Measurements from ENCODE around the gene GNGT2. TPM values are rescaled to one million over a fixed set of nuclear protein-coding genes. Genes with fewer than 3 reads are reported as not detected.

The GNGT2 gene
- total RNA-seq, 8 experiments from 2014 or later = 0.42 to 12.2 (median 1.1) TPM; not detected in 3

DNA sequence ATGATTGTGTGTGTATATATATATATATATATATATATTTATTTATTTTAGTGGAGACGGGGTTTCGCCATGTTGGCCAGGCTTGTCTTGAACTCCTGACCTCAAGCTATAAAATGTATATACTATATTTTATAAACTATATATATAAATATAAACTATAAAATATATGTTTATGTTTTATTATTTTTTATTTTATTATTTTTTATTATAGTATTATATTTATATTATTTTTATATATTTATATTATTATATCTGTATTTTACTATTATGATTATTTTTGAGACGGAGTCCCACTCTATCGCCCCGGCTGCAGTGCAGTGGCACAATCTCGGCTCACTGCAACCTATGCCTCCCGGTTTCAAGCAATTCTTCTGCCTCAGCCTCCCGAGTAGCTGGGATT is 30.7 kb upstream of the GNGT2 start:
- 69 to 94% (median 88%) methylated on average over 1 to 8 of the region's 8 CpGs; no CpG with 5 or more reads in 1 of the 10 experiments for WGBS, 10 experiments
- no peaks in the 10 kb centered on the region for H3K4me1 ChIP-seq (replicated peaks in 1 of 2)
- no peak for ATAC-seq (replicated peaks in 6 of 8)
- H3K4me3 ChIP-seq = no peak overlapping the region
- in situ Hi-C loops (cut with MboI; ENCODE audit: low pct_unique_long_range_greater_than_20kb in 2 of 9, low sequenced_read_pairs in 9 of 9, unreplicated experiment in 9 of 9) = no loop called here
- no peak overlapping the region for H3K27ac ChIP-seq

DNA sequence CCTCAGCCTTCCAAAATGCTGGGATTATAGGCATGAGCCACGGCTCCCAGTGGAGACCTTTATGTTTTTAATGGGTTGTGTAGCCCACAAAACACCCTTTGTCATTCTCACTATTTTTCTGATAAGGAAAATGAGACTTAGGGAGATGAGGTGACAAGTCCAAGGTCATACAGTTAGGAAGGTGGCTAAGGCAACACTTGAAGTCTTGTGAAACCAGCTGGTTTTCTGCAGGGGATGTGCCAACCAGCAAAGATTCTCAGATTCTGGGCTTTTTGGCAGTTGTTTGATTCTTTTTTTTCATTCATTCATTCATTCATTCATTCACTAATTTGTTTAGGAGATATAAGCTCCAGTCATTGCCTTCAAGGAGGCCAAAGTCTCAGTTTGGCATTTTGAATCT is 30.2 kb upstream of the GNGT2 start:
- Histone ChIP-seq H3K4me3 (no peak overlapping the region), H3K4me1 (replicated peaks in 1 of 2) (no peaks in the 10 kb centered on the region), H3K27ac (no peak overlapping the region)
- WGBS, 10 experiments = 40% methylated on average over 1 of the region's 1 CpG; no CpG with 5 or more reads in 9 of the 10 experiments
- in situ Hi-C loops (cut with MboI; ENCODE audit: low pct_unique_long_range_greater_than_20kb in 2 of 9, low sequenced_read_pairs in 9 of 9, unreplicated experiment in 9 of 9) = no loop called here
- ATAC-seq (replicated peaks in 6 of 8) = no peak

DNA sequence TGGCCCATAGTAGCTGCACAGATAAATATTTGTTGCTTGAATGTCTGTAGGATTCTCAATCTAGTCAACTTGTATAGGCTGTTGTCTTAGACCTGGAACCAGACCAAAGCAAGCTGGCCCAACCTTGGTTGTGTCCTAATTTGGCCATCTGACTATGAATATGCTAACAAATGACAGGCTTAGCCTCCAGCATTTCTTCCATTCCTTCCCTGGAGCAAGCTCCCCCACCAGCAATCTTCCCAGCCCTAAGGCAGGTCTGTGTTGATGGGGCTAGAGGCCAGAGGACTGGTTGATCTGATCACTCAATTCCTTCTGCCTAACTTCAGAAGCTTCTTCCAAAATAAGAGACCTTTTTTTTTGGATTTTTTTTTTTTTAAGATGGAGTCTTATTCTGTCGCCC is 29.6 kb upstream of the GNGT2 start:
- peak in 3 of 8 experiments; percentile 87 to 97 (median 96) for ATAC-seq (replicated peaks in 6 of 8)
- no peak overlapping the region for H3K27ac ChIP-seq
- no peak overlapping the region for H3K4me3 ChIP-seq
- no peaks in the 10 kb centered on the region for H3K4me1 ChIP-seq (replicated peaks in 1 of 2)
- 80% methylated on average over 1 of the region's 1 CpG; no CpG with 5 or more reads in 8 of the 10 experiments for WGBS, 10 experiments
- in situ Hi-C loops (cut with MboI; ENCODE audit: low pct_unique_long_range_greater_than_20kb in 2 of 9, low sequenced_read_pairs in 9 of 9, unreplicated experiment in 9 of 9) = no loop called here

DNA sequence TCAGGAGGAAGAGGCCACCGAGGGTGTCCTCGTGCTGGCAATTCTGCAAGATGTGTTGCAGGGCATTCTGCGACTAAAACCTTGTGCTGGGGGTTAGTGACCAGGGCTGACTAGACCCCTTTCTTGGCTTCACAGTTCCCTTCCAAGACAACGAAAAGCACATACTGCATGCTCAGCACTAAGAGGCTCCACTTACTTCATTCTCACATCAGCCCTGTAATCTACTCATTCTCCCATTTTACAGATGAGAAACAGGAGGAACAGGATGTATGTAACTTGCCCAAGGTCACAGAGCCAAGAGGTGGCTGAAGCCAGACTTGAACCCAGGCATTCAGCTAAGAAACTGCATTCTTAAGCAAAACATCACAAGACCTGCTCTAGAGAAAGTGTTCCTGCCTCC is 25.5 kb upstream of the GNGT2 start:
- in situ Hi-C loops (cut with MboI; ENCODE audit: low pct_unique_long_range_greater_than_20kb in 2 of 9, low sequenced_read_pairs in 9 of 9, unreplicated experiment in 9 of 9) = no loop called here
- H3K4me3 ChIP-seq = no peak overlapping the region
- WGBS, 10 experiments = 22 to 100% (median 71%) methylated on average over 1 to 4 of the region's 4 CpGs; no CpG with 5 or more reads in 3 of the 10 experiments
- H3K4me1 ChIP-seq (replicated peaks in 1 of 2) = peaks cover 0 to 2% of the 10 kb centered on the region in 2 donors
- ATAC-seq (replicated peaks in 6 of 8) = no peak
- no peak overlapping the region for H3K27ac ChIP-seq

DNA sequence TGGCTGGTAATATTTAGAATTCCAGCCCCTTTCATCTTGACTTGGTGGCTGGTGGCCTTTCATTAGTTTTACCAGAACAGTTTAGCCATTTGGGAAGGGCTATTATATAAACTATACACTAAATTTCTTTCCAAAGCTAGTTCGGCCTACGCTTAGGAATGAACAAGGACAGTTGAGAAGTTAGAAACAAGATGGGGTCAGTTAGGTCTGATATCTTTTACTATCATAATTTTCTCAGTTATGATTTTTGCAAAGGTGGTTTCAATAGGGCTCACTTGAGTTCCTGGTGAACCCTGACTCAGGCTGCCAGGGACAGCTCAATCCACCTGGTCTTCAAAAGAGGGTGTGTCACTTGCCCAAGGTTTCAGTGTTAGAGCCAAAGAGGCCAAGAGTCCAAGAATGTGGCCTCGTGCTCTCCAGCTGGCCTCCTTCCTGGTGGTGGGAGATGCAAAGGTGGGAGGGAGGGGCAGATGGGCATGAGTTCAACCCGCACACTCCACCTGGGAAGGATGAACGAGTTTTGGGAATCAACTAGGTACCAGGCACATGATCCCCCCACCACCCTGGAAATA is 24.2 kb upstream of the GNGT2 start:
- Histone ChIP-seq H3K4me3 (no peak overlapping the region), H3K27ac (no peak overlapping the region), H3K4me1 (replicated peaks in 1 of 2) (peaks cover 0 to 2% of the 10 kb centered on the region in 2 donors)
- no peak for ATAC-seq (replicated peaks in 6 of 8)
- WGBS, 10 experiments = 76 to 100% (median 83%) methylated on average over 1 to 4 of the region's 5 CpGs; no CpG with 5 or more reads in 2 of the 10 experiments
- in situ Hi-C loops (cut with MboI; ENCODE audit: low pct_unique_long_range_greater_than_20kb in 2 of 9, low sequenced_read_pairs in 9 of 9, unreplicated experiment in 9 of 9) = no loop called here

DNA sequence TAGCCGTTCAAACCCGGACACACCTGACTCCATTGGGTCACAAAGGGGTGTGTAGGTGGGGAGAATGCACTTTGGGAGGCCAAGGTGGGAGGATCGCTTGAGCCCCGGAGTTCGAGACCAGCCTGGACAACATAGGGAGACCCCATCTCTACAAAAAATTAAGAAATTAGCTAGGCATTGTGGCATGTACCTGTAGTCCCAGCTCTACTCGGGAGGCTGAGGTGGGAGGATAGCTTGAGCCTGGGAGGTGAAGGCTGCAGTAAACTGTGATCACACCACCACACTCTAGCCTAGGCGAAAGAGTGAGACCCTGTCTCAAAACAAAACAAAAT is 21.2 kb upstream of the GNGT2 start:
- H3K4me3 ChIP-seq = no peak overlapping the region
- no peak for ATAC-seq (replicated peaks in 6 of 8)
- no peak overlapping the region for H3K27ac ChIP-seq
- peaks cover 0 to 2% of the 10 kb centered on the region in 2 donors for H3K4me1 ChIP-seq (replicated peaks in 1 of 2)
- in situ Hi-C loops (cut with MboI; ENCODE audit: low pct_unique_long_range_greater_than_20kb in 2 of 9, low sequenced_read_pairs in 9 of 9, unreplicated experiment in 9 of 9) = no loop called here
- 10 to 71% (median 49%) methylated on average over 2 to 6 of the region's 7 CpGs; no CpG with 5 or more reads in 5 of the 10 experiments for WGBS, 10 experiments

DNA sequence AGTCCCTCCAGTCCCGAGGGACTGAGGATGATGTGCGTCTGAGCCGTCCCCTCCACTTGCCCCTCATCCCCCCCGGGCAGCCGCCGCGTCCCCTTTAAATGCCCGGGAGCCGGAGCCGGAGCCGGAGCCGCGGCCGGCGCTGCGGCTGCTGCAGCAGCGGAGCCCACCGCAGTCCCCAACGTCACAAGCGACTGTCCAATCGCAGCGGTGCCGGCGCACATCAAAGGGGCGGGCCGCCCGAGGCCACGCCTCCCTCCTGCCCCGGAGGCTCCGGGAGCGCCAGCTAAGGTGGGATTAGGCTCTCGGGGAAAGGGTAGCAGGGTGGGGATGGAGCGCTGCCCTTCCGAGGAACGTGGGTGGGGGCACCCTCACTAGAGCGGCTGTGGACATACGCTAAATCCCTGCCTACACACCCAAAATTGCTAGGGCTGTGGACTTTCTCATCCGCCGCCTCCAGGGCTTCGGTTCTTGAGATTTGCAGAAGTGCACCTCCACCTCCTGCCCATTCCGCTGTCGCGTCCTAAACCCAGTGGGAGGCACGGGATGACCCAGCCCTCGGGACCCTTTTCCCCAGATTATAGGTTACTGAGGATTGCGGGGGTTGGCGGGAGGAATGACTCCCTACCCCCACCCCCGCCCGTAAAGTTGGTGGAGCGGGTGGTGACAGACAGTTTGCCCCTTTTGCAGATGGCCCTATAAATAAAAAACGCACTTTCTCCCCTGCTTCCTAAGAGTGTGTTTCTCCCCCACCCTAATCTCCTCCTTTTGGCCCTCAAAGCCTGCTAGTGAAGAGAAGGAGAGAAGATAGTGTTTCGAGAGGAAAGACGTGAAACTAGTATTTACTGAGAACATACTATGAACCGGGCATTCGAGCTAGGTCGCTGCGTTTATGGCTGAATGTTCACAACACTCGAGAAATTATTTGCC is 20.5 kb upstream of the GNGT2 start, which contains the start of gene PHOSPHO1:
Gene PHOSPHO1 (minus strand): TSS at position 152 of the 927 bp plus-strand sequence. CDS start 4,096 bp downstream, outside the sequence.
- Histone ChIP-seq H3K4me3 (peak within 1 kb of the TSS; percentile 43 to 75 (median 63)), H3K27ac (no peak within 1 kb of the TSS), H3K4me1 (replicated peaks in 1 of 2) (peaks cover 0 to 2% of the 10 kb centered on the region in 2 donors)
- WGBS, 10 experiments = 0 to 41% (median 0%) methylated on average over 1 to 14 of the region's 58 CpGs; no CpG with 5 or more reads in 3 of the 10 experiments
- peak; percentile 81 to 99 (median 98) for ATAC-seq (replicated peaks in 6 of 8)
- in situ Hi-C loops (cut with MboI; ENCODE audit: low pct_unique_long_range_greater_than_20kb in 2 of 9, low sequenced_read_pairs in 9 of 9, unreplicated experiment in 9 of 9) = no loop called here

DNA sequence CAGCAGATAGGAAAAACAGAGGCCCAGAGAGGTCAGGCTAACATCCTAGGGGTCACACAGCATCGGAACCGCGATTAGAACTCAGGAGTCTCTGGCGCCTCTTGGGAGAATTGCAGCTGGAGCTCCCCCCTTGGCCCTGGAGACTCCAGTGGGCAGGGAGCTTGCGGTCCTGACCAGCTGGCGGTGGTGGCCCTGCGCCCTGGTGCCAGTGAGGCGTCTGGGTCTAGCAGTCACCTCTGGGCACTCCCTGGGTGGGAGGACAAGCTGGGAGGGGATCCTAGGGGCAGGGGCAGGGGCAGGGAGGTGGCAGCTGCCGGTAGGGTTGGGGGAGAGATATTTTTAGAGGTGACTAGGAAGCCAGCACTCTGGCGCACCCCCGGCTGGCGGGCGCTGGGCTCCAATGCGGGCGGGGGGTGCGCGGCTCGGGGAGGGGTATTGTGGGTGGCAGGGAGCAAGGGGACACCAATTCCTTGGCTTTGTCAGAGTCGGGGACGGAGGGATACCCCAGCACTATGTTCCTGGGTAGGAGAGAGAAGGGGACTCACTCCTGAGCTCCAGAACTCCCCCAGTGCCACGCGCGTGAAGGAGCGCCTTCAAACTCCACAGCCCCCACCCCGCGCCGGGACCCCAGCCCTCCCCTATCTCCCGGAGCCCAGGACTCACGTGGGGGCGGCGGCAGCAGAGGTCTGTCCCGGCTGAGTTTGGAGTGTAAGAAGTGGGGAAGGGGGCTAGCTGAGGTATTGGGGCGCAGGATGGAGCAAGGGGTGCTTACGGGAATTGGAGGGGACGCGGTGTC is 19.6 kb upstream of the GNGT2 start:
- Histone ChIP-seq H3K4me3 (peak overlapping the region; percentile 43 to 75 (median 63)), H3K4me1 (replicated peaks in 1 of 2) (peaks cover 0 to 2% of the 10 kb centered on the region in 2 donors), H3K27ac (no peak overlapping the region)
- in situ Hi-C loops (cut with MboI; ENCODE audit: low pct_unique_long_range_greater_than_20kb in 2 of 9, low sequenced_read_pairs in 9 of 9, unreplicated experiment in 9 of 9) = no loop called here
- peak; percentile 2 to 36 (median 27) for ATAC-seq (replicated peaks in 6 of 8)
- 0 to 95% (median 47%) methylated on average over 2 to 4 of the region's 36 CpGs; no CpG with 5 or more reads in 7 of the 10 experiments for WGBS, 10 experiments

DNA sequence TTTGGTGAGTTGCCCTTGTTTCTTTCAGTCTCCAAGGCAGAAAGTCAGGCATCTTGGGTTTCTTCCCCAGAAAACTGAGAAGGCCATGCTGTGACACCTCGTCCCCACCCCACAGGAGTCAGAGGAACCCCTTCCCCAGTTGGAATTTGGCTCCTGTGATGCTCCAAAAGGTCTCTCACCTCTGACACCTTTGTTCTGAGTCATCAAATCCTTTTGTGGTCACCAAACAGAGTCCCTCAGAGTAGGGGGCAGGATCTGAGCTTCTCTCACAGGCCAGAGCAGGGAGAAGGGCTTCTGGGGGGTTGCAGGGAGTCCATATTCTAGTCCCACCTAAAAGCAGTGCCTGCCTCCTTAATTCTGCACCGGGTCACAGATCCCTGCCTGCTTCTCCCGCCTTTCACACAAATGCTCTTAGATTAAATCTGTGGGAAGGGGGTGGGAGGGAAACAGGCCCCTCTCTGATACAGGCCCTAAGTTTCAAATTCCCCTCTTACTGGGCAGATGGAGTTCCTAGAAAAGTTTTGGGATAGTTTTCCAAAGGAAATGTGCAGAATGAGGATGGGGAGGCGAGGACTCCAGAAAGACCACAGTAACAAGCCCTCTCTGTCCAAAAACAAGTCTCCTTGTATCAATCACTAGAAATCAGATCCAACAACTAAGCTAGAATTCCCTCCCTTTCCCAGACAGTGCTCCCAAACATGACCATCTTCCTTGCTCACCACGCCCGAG is 18.9 kb upstream of the GNGT2 start:
- H3K4me3 ChIP-seq = no peak overlapping the region
- 6 to 100% (median 58%) methylated on average over 1 to 5 of the region's 6 CpGs; no CpG with 5 or more reads in 4 of the 10 experiments for WGBS, 10 experiments
- in situ Hi-C loops (cut with MboI; ENCODE audit: low pct_unique_long_range_greater_than_20kb in 2 of 9, low sequenced_read_pairs in 9 of 9, unreplicated experiment in 9 of 9) = no loop called here
- no peak for ATAC-seq (replicated peaks in 6 of 8)
- H3K27ac ChIP-seq = no peak overlapping the region
- peaks cover 0 to 2% of the 10 kb centered on the region in 2 donors for H3K4me1 ChIP-seq (replicated peaks in 1 of 2)

DNA sequence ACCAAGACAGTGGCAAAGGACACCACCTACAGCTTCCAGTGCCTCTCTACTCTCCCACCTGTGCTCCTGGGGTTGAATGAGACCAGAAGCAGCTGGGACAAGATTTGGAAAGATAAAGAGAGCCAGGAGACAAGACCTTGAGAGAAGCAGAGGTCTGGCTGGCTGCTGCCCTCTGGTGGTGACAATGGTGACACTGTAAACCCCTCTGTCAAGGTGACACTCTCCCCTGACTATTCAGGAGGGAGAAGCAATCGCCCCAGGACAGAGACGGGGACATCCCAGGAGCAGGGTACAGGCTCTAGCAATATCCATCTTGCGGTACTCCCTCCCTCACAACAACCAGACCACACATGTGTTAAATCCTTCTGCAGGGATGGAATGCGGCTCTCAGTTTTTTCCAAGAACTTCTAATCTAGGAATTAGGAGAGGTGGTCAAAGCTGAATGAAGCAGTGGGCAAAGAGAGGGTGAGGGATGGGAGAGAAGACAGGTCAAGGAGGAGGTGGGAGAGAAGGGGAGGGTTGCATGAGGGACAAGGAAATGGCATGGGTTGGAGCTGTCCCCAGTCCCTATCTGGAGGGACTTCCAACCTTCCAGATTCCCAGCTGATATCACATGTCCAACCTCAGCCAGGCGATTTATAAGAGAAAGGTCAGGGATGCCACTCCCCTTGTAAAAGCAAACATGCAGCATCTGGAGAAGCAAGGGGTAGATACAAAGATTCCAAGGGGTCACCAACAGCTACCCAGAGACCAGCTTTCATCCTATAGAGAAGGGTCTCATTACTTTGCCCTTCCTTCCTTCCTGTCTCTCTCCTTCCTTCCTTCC is 17.3 kb upstream of the GNGT2 start:
- ATAC-seq (replicated peaks in 6 of 8) = peak; percentile 9 to 46 (median 44)
- H3K27ac ChIP-seq = no peak overlapping the region
- in situ Hi-C loops (cut with MboI; ENCODE audit: low pct_unique_long_range_greater_than_20kb in 2 of 9, low sequenced_read_pairs in 9 of 9, unreplicated experiment in 9 of 9) = no loop called here
- peaks cover 0 to 2% of the 10 kb centered on the region in 2 donors for H3K4me1 ChIP-seq (replicated peaks in 1 of 2)
- no peak overlapping the region for H3K4me3 ChIP-seq
- 0 to 40% (median 14%) methylated on average over 1 to 4 of the region's 5 CpGs; no CpG with 5 or more reads in 4 of the 10 experiments for WGBS, 10 experiments

DNA sequence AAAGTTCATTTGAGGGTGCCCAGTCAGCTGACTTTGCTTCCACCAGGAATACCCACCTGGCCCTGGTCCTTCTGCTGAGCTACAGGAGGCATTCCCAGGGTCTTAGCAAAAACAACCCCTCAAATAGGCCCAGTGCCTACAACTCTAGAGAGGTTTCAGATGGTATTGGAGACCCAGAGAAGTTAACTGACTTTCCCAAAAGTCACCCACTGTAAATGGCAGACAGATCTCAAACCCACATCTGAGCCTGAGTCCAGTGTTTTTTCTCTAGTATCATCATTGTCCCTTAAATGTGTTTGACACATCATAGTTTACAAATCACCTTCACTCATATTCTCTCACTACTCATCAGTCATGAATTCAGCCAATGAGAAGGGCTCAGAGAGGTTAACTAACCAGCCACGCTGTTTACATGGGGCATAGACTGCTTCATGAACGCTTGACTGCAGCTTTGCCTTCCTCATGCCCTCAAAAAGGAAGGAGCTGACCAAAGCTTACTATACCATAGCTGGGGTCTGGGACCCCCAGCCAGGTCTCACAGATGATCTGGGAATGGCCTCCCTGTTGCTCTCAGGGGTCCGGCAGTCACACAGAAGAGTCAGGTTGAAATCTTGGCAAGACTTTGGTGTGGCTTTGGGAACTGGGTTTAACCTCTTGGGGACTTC is 16.5 kb upstream of the GNGT2 start:
- WGBS, 10 experiments = 20 to 100% (median 70%) methylated on average over 1 to 3 of the region's 3 CpGs; no CpG with 5 or more reads in 2 of the 10 experiments
- no peak overlapping the region for H3K27ac ChIP-seq
- ATAC-seq (replicated peaks in 6 of 8) = no peak
- H3K4me1 ChIP-seq (replicated peaks in 1 of 2) = peaks cover 0 to 2% of the 10 kb centered on the region in 2 donors
- no peak overlapping the region for H3K4me3 ChIP-seq
- in situ Hi-C loops (cut with MboI; ENCODE audit: low pct_unique_long_range_greater_than_20kb in 2 of 9, low sequenced_read_pairs in 9 of 9, unreplicated experiment in 9 of 9) = no loop called here

Measured in motor neuron (in vitro differentiated cells).